Adrenal gland (tissue), 5 donors: ENCODE data around the gene SETD9.

Source experiments
- CTCF ChIP-seq, 6 experiments: fragments of 450-650 bp in 4 of 6; fragments of 200-600 bp in 2 of 6; sonication (generic) in 1 of 6; IDR thresholded peaks; 1 replicate in 5 of 6; 2 replicates in 1 of 6; pipeline versions ENCODE4 v1.5.1 to v1.8.0; 2016 to 2021; ENCODE audit warnings: antibody characterized with exemption in 6 of 6, mild to moderate bottlenecking in 2 of 6, moderate library complexity in 1 of 6
- POLR2A ChIP-seq, 2 donors: fragments of 450-650 bp; IDR thresholded peaks; one replicate each; pipeline ENCODE4 v1.6.1; 2017; ENCODE audit warnings: antibody characterized with exemption in 2 of 2, mild to moderate bottlenecking in 2 of 2, moderate library complexity in 1 of 2
- donor health status: DM: no; HTN: no; CAD: no.

- TF ChIP-seq CTCF (IDR thresholded peaks at IDR 0.05) (no peak), POLR2A (IDR thresholded peaks at IDR 0.05) (no peak)
These were observed 13.5 kb downstream of the SETD9 start for GRCh38 chr5:56922922-56923321.
